ENCODE measurements around the gene TBC1D24.

The TBC1D24 gene

DNA sequence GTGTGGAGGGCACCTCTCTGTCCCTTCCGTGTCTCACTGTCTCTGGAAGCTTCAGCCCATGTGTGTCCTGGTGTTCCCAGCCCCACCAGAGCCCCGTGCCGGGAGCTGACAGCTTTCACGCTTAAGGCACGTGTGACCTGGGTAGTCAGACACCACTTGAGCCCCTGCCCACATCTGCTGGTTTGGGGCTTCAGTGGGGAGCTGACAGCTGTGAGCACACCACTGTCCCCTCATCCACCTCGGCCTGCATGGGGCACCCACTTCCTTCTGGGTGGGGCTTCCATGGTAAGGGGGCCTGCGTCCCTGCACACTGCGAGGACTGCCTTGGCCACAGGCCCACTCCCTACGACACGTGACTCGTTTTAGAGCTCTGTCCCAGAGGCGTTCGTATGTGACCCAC, 17.7 kb upstream of the TBC1D24 start:
- Histone ChIP-seq H2AFZ (ENCODE audit: low read depth, low read length) (no peak overlapping the region), H4K20me1 (ENCODE audit: insufficient read depth, low read length) (peaks cover 50% of the 10 kb centered on the region), H3K79me2 (ENCODE audit: insufficient read depth, low read length) (peaks cover 25% of the 10 kb centered on the region), H3K36me3 (ENCODE audit: insufficient read depth, low read length) (peaks cover 77% of the 10 kb centered on the region), H3K27me3 (ENCODE audit: insufficient read depth, low read length, poor library complexity) (no peaks in the 10 kb centered on the region), H3K27ac (ENCODE audit: low read length) (no peak overlapping the region), H3K4me1 (ENCODE audit: insufficient read depth, low read length) (peaks cover 39% of the 10 kb centered on the region), H3K9me3 (ENCODE audit: insufficient read depth, low read length, severe bottlenecking) (no peaks in the 10 kb centered on the region), H3K4me3 (ENCODE audit: low read depth in 1 of 2, low read length in 2 of 2) (no peak overlapping the region), H3K9ac (ENCODE audit: low read depth, low read length) (no peak overlapping the region), H3K4me2 (ENCODE audit: insufficient read depth, low read length) (no peak overlapping the region)
- no peak for DNase-seq
- no peak for TF ChIP-seq EZH2 (IDR thresholded peaks at IDR 0.05; ENCODE audit: borderline replicate concordance, low read depth, low read length, severe bottlenecking)
- TF ChIP-seq, protein P1, sequence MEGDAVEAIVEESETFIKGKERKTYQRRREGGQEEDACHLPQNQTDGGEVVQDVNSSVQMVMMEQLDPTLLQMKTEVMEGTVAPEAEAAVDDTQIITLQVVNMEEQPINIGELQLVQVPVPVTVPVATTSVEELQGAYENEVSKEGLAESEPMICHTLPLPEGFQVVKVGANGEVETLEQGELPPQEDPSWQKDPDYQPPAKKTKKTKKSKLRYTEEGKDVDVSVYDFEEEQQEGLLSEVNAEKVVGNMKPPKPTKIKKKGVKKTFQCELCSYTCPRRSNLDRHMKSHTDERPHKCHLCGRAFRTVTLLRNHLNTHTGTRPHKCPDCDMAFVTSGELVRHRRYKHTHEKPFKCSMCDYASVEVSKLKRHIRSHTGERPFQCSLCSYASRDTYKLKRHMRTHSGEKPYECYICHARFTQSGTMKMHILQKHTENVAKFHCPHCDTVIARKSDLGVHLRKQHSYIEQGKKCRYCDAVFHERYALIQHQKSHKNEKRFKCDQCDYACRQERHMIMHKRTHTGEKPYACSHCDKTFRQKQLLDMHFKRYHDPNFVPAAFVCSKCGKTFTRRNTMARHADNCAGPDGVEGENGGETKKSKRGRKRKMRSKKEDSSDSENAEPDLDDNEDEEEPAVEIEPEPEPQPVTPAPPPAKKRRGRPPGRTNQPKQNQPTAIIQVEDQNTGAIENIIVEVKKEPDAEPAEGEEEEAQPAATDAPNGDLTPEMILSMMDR (IDR thresholded peaks at IDR 0.05; ENCODE audit: borderline replicate concordance, extremely low read depth, low read length, poor library complexity, severe bottlenecking) = no peak
- ATAC-seq (ENCODE audit: insufficient read depth, low read depth) = no peak

DNA sequence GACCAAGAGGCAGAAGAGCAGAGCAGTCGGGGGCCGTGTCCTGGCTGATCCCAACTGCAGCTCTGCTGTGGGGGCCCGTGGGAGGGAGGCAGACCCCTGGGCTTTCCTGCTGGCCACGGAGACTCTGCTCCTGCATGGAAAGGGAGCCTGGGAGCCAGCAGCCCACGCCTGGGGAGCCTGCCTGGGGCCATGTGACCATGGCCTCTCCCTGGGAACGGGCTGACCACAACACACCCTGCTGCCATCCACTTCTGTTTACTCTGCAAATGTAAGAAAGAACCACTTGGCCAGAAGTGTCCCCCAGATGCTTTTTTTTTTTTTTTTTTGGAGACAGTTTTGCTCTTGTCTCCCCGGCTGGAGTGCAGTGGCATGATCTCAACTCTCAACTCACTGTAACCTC, 17.0 kb upstream of the TBC1D24 start:
- Histone ChIP-seq H4K20me1 (ENCODE audit: insufficient read depth, low read length) (peaks cover 45% of the 10 kb centered on the region), H3K27me3 (ENCODE audit: insufficient read depth, low read length, poor library complexity) (no peaks in the 10 kb centered on the region), H2AFZ (ENCODE audit: low read depth, low read length) (no peak overlapping the region), H3K36me3 (ENCODE audit: insufficient read depth, low read length) (peaks cover 76% of the 10 kb centered on the region), H3K27ac (ENCODE audit: low read length) (no peak overlapping the region), H3K79me2 (ENCODE audit: insufficient read depth, low read length) (peaks cover 25% of the 10 kb centered on the region), H3K9ac (ENCODE audit: low read depth, low read length) (no peak overlapping the region), H3K9me3 (ENCODE audit: insufficient read depth, low read length, severe bottlenecking) (no peaks in the 10 kb centered on the region), H3K4me2 (ENCODE audit: insufficient read depth, low read length) (0 out of 2 replicates have a peak overlapping the region, but pooled peaks have one; percentile 100), H3K4me3 (ENCODE audit: low read depth in 1 of 2, low read length in 2 of 2) (no peak overlapping the region), H3K4me1 (ENCODE audit: insufficient read depth, low read length) (peaks cover 43% of the 10 kb centered on the region)
- ATAC-seq (ENCODE audit: insufficient read depth, low read depth) (no peak), DNase-seq (no peak)
- TF ChIP-seq, protein P1 (IDR thresholded peaks at IDR 0.05; ENCODE audit: borderline replicate concordance, extremely low read depth, low read length, poor library complexity, severe bottlenecking) = no peak
- no peak for TF ChIP-seq EZH2 (IDR thresholded peaks at IDR 0.05; ENCODE audit: borderline replicate concordance, low read depth, low read length, severe bottlenecking)

DNA sequence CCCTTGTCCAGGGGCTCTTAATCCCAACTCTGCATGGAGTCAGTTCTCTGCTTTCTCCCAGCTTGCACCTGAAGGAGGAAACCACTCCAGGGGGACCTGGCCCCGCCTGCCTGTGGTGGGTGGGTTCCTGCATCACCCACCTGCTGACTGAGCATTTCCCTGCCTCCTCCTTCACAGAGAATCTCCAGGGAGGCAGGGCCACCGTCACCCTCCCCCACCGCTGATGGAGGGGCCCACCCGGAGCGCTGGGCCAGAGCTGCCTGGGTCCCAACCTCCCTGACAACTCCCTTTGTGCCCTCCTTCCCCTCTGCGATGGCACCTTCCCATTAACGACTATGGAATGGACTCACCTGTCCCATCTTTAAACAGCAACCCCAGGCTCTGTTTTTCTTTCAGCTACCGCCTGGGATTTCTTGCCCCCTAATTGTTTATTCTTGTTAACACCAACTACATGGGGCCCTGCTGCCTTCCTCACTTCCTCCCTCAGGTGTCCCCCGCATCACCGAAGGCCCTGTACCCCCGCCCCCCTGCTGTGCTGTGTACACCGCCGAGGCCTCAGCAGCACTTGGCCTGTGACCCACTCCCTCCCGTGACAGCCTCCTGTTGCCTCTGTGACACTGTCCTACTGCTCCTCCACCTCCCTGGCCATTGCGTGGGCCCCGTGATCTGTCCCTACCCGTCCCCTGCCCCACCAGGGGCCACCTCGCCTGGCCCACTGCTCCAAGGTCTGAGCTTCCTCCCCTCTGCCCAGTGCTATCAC, 15.9 kb upstream of the TBC1D24 start:
- H3K4me3 ChIP-seq (ENCODE audit: low read depth in 1 of 2, low read length in 2 of 2) = peak overlapping the region; percentile 31 to 79; a peak in 3 of 4 replicates
- peaks cover 25% of the 10 kb centered on the region for H3K79me2 ChIP-seq (ENCODE audit: insufficient read depth, low read length)
- no peaks in the 10 kb centered on the region for H3K27me3 ChIP-seq (ENCODE audit: insufficient read depth, low read length, poor library complexity)
- TF ChIP-seq EZH2 (IDR thresholded peaks at IDR 0.05; ENCODE audit: borderline replicate concordance, low read depth, low read length, severe bottlenecking) = no peak
- TF ChIP-seq, protein P1 (IDR thresholded peaks at IDR 0.05; ENCODE audit: borderline replicate concordance, extremely low read depth, low read length, poor library complexity, severe bottlenecking) = no peak
- DNase-seq (peak; percentile 30), ATAC-seq (ENCODE audit: insufficient read depth, low read depth) (peak; percentile 3; the same call in 2 of the 3 replicates)
- H3K27ac ChIP-seq (ENCODE audit: low read length) = peak overlapping the region; percentile 77
- H3K4me1 ChIP-seq (ENCODE audit: insufficient read depth, low read length) = peaks cover 43% of the 10 kb centered on the region
- peaks cover 39% of the 10 kb centered on the region for H4K20me1 ChIP-seq (ENCODE audit: insufficient read depth, low read length)
- peaks cover 69% of the 10 kb centered on the region for H3K36me3 ChIP-seq (ENCODE audit: insufficient read depth, low read length)
- peak overlapping the region; percentile 90 for H3K9ac ChIP-seq (ENCODE audit: low read depth, low read length)
- no peaks in the 10 kb centered on the region for H3K9me3 ChIP-seq (ENCODE audit: insufficient read depth, low read length, severe bottlenecking)
- H3K4me2 ChIP-seq (ENCODE audit: insufficient read depth, low read length) = peak overlapping the region; percentile 100
- peak overlapping the region; percentile 84 for H2AFZ ChIP-seq (ENCODE audit: low read depth, low read length)

Measured in DND-41 (cell line).